Articular chondrocyte of knee joint (primary cell): Measurements from ENCODE around the gene PLXNA4. TPM values are rescaled to one million over a fixed set of nuclear protein-coding genes. Genes with fewer than 3 reads are reported as not detected.

Experiments used
- total RNA-seq: library from RNA; depleted of rRNA; stranded (reverse); fragments of >200 nt; gene quantifications from 2 replicates; pipeline ENCODE4 v1.2.3, GENCODE V29; 2012

The PLXNA4 gene
- 14.5 and 21.7 TPM in 2 replicates for total RNA-seq

GRCh38 chr7:132575982-132576720 is at the start of gene PLXNA4:
TSS of gene PLXNA4 (minus strand) at chr7:132576470. CDS start at chr7:132508693, 67,777 bp downstream.

